ENCODE results near the gene MYH15.

The MYH15 gene

DNA sequence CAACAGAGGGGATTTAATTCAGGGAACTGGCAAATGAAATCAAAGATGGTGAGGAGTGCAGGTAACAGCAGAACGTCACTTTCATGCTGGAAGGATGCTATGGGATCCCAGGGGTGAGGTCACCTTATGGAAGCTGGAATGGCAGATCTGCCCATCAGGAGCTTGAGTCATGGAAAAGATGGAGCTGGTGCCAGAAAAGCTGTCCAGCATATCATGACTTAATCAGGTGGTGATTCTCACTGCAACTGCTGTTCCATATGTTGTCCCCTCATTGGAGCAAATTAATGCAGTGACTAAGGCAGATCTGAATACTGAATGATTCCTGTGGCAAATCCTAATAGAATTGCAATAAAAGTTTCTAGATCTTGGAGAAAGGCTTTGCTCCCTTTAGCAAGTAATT lies 175.7 kb downstream of the MYH15 start:
- DNase-seq (ENCODE audit: low read depth) = no peak

DNA sequence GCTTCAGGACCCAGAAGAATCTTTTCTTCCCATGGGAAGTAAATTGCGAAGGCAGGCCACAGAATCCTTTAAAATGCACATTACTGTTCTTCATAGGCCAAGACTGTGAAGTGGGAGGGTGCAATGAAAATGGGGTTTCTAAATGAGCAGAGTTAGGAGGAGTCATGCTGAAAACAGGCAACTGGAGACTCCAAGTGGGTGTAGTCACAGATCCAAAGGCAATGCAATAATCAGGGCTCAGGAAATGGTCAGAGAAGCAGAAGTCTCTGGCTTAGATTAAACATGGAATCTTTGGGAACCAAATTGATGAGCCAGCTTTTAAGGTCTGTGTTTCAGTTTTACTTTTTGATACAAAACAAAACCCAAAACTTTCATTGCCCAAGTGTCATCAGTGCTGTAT lies 176.4 kb downstream of the MYH15 start:
- no peak for DNase-seq (ENCODE audit: low read depth)

GRCh38 chr3:108331792-108332191 lies 178.6 kb downstream of the MYH15 start:
- DNase-seq (ENCODE audit: low read depth) = no peak

Data from fibroblast of gingiva (primary cell).